ENCODE results near the gene SLC26A11. TPM values are rescaled to one million over a fixed set of nuclear protein-coding genes. Genes with fewer than 3 reads are reported as not detected.

SLC26A11 gene
- total RNA-seq, 4 donors from 2014 or later: 11.3 to 13.8 (median 12.7) TPM

- WGBS: 62% methylated on average over 28 of the region's 29 CpGs
- H3K4me1 ChIP-seq: peaks cover 7 to 29% (median 22%) of the 10 kb centered on the region in 4 donors
- intact Hi-C loops (cut with DNase I): no loop called here
- no peaks in the 10 kb centered on the region for H3K36me3 ChIP-seq
- H3K27ac ChIP-seq (replicated peaks in 1 of 4): peak overlapping the region in 1 of 4 donors; percentile 4
- TF ChIP-seq CTCF (IDR thresholded peaks at IDR 0.05) (no peak), EP300 (IDR thresholded peaks at IDR 0.05) (no peak), POLR2A (IDR thresholded peaks at IDR 0.05; ENCODE audit: low read depth) (no peak), POLR2AphosphoS5 (IDR thresholded peaks at IDR 0.05) (no peak)
- peak overlapping the region in 2 of 4 donors; percentile 12 to 15 for H3K4me3 ChIP-seq
- no peak for DNase-seq (ENCODE audit: extremely low spot score)
- H3K9me3 ChIP-seq: no peaks in the 10 kb centered on the region
- H3K27me3 ChIP-seq: peaks cover 0 to 49% (median 2%) of the 10 kb centered on the region in 4 donors
Observed at GRCh38 chr17:80191865-80192661, 28.2 kb upstream of the SLC26A11 start.

- intact Hi-C loops (cut with DNase I): no loop called here
- no peak for DNase-seq (ENCODE audit: extremely low spot score)
- WGBS: 93% methylated on average over 13 of the region's 14 CpGs
Observed at GRCh38 chr17:80195141-80195540, 25.1 kb upstream of the SLC26A11 start.

GRCh38 chr17:80195671-80196529 is 24.3 kb upstream of the SLC26A11 start:
- TF ChIP-seq POLR2AphosphoS5 (IDR thresholded peaks at IDR 0.05) (no peak), CTCF (IDR thresholded peaks at IDR 0.05) (peak; percentile 70 to 81 (median 80))
- intact Hi-C loops (cut with DNase I): no loop called here
- Histone ChIP-seq H3K27me3 (peaks cover 0 to 58% (median 2%) of the 10 kb centered on the region in 4 donors), H3K9me3 (no peaks in the 10 kb centered on the region), H3K27ac (replicated peaks in 1 of 4) (no peak overlapping the region), H3K4me3 (no peak overlapping the region), H3K4me1 (peaks cover 0 to 17% (median 10%) of the 10 kb centered on the region in 4 donors), H3K36me3 (no peaks in the 10 kb centered on the region)
- WGBS: 61% methylated on average over 22 of the region's 27 CpGs
- DNase-seq (ENCODE audit: extremely low spot score): no peak

More at GRCh38 chr17:80195141-80195540, 25.1 kb upstream of the SLC26A11 start:
- H3K4me3 ChIP-seq: no peak overlapping the region
- H3K4me1 ChIP-seq: peaks cover 0 to 17% (median 10%) of the 10 kb centered on the region in 4 donors
- no peaks in the 10 kb centered on the region for H3K9me3 ChIP-seq
- no peaks in the 10 kb centered on the region for H3K36me3 ChIP-seq
- TF ChIP-seq EP300 (IDR thresholded peaks at IDR 0.05) (no peak), POLR2AphosphoS5 (IDR thresholded peaks at IDR 0.05) (no peak), CTCF (IDR thresholded peaks at IDR 0.05) (no peak), POLR2A (IDR thresholded peaks at IDR 0.05; ENCODE audit: low read depth) (no peak)
- H3K27me3 ChIP-seq: peaks cover 0 to 58% (median 2%) of the 10 kb centered on the region in 4 donors
- H3K27ac ChIP-seq (replicated peaks in 1 of 4): no peak overlapping the region

DNA sequence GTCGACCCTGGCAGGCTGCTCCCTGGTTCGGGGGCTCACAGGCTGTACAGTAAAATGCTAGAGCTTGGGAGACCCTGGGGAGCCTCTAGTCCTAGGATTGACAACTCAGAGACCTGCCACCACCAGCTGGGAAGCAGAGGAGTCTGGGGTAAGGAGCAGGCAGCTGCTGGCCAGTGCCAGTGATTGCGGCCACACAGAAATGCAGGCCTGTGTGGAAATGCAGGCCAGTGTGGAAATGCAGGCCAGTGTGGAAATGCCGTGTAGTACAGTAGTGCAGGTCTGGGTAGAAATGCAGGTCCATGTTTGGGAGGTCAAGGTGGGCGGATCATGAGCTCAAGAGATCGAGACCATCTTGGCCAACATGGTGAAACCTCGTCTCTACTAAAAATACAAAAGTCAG is 23.6 kb upstream of the SLC26A11 start:
- WGBS: 92% methylated on average over 5 of the region's 7 CpGs
- Histone ChIP-seq H3K4me1 (peaks cover 0 to 12% (median 5%) of the 10 kb centered on the region in 4 donors), H3K9me3 (no peaks in the 10 kb centered on the region), H3K36me3 (no peaks in the 10 kb centered on the region), H3K4me3 (no peak overlapping the region), H3K27ac (replicated peaks in 1 of 4) (no peak overlapping the region), H3K27me3 (peaks cover 0 to 53% (median 2%) of the 10 kb centered on the region in 4 donors)
- no peak for DNase-seq (ENCODE audit: extremely low spot score)
- intact Hi-C loops (cut with DNase I): no loop called here
- TF ChIP-seq EP300 (IDR thresholded peaks at IDR 0.05) (no peak), POLR2AphosphoS5 (IDR thresholded peaks at IDR 0.05) (no peak), CTCF (IDR thresholded peaks at IDR 0.05) (no peak), POLR2A (IDR thresholded peaks at IDR 0.05; ENCODE audit: low read depth) (no peak)

All from esophagus muscularis mucosa (tissue), 4 donors.